Measurements from ENCODE around the gene CFAP46. TPM values are rescaled to one million over a fixed set of nuclear protein-coding genes. Genes with fewer than 3 reads are reported as not detected.

CFAP46 gene
- total RNA-seq, 1 donor from 2014 or later: 3.7 TPM

- peaks cover 11% of the 10 kb centered on the region for H3K27me3 Mint-ChIP-seq
- intact Hi-C loops (cut with micrococcal nuclease): no loop called here
- POLR2A ChIA-PET: no interaction called here
- H3K4me3 Mint-ChIP-seq: no peak overlapping the region
- no peak overlapping the region for H3K27ac Mint-ChIP-seq
- CTCF ChIA-PET: no interaction called here
- H3K4me1 Mint-ChIP-seq: peaks cover 23% of the 10 kb centered on the region
- no peak for TF ChIP-seq CTCF (IDR thresholded peaks at IDR 0.05)
- no peak for ATAC-seq (ENCODE audit: low read depth)
- no peak for DNase-seq
- no peaks in the 10 kb centered on the region for H3K36me3 Mint-ChIP-seq (ENCODE audit: low read depth)
- H3K9me3 Mint-ChIP-seq: no peaks in the 10 kb centered on the region
Measured at GRCh38 chr10:132912713-132913558, 29.4 kb downstream of the CFAP46 start.

- intact Hi-C loops (cut with micrococcal nuclease): no loop called here
- no peak for DNase-seq
- H3K27ac Mint-ChIP-seq: peak overlapping the region; percentile 3
- H3K36me3 Mint-ChIP-seq (ENCODE audit: low read depth): no peaks in the 10 kb centered on the region
- no peak overlapping the region for H3K4me3 Mint-ChIP-seq
- POLR2A ChIA-PET: no interaction called here
- H3K9me3 Mint-ChIP-seq: no peaks in the 10 kb centered on the region
- CTCF ChIA-PET: no interaction called here
- no peak for ATAC-seq (ENCODE audit: low read depth)
- TF ChIP-seq CTCF (IDR thresholded peaks at IDR 0.05): no peak
- peaks cover 20% of the 10 kb centered on the region for H3K4me1 Mint-ChIP-seq
- peaks cover 11% of the 10 kb centered on the region for H3K27me3 Mint-ChIP-seq
Measured at GRCh38 chr10:132912225-132912712, 30.1 kb downstream of the CFAP46 start.

- no peak for ATAC-seq (ENCODE audit: low read depth)
- peaks cover 19% of the 10 kb centered on the region for H3K4me1 Mint-ChIP-seq
- no peak for DNase-seq
- no peaks in the 10 kb centered on the region for H3K9me3 Mint-ChIP-seq
- peaks cover 11% of the 10 kb centered on the region for H3K27me3 Mint-ChIP-seq
- ChIA-PET CTCF (no interaction called here), POLR2A (no interaction called here)
- no peak for TF ChIP-seq CTCF (IDR thresholded peaks at IDR 0.05)
- no peak overlapping the region for H3K27ac Mint-ChIP-seq
- intact Hi-C loops (cut with micrococcal nuclease): no loop called here
- no peak overlapping the region for H3K4me3 Mint-ChIP-seq
- H3K36me3 Mint-ChIP-seq (ENCODE audit: low read depth): no peaks in the 10 kb centered on the region
Measured at GRCh38 chr10:132911786-132912097, 30.6 kb downstream of the CFAP46 start.

- Mint-ChIP-seq H3K4me3 (no peak overlapping the region), H3K36me3 (ENCODE audit: low read depth) (no peaks in the 10 kb centered on the region), H3K27me3 (peaks cover 8% of the 10 kb centered on the region), H3K4me1 (peaks cover 13% of the 10 kb centered on the region), H3K27ac (no peak overlapping the region), H3K9me3 (no peaks in the 10 kb centered on the region)
- POLR2A ChIA-PET: no interaction called here
- no peak for DNase-seq
- TF ChIP-seq CTCF (IDR thresholded peaks at IDR 0.05): no peak
- intact Hi-C loops (cut with micrococcal nuclease): no loop called here
- CTCF ChIA-PET: no interaction called here
- no peak for ATAC-seq (ENCODE audit: low read depth)
Measured at GRCh38 chr10:132910901-132911785, 31.2 kb downstream of the CFAP46 start.
